ENCODE results near the gene NEK7. TPM values are rescaled to one million over a fixed set of nuclear protein-coding genes. Genes with fewer than 3 reads are reported as not detected.

The NEK7 gene
- total RNA-seq, 1 experiment from 2014 or later: 15.6 TPM

DNA sequence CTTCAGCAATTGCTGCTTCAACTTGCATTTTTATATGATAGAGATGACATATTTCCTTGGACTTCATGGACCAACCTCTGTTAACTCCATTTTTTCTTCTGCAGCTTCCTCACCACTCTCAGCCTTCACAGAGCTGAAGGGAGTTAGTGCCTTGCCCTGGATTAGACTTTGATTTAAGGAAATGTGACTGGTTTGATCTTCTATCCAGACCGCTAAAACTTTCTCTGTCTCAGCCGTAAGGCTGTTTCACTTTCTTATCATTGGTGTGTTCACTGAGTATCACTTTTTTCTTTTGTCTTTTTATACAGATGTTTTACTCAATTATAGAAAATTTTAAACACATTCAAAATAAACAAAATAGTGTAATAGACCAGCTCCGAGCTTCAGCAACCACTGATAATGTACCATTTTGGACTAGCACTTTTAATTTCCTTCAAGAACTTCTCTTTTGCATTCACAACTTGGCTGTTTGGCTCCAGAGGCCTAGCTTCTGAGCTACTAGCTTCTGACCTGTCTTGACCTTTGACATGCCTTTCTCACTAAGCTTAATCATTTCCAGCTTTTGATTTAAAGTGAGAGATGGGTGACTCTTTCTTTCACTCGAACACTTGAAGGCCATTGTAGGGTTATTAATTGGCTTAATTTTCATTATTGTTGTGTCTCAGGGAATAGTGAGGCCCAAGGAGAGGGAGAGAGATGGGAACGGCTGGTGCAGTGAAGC is 9.3 kb downstream of the NEK7 start:
- in situ Hi-C loops (cut with HindIII; ENCODE audit: low sequenced_read_pairs): no loop called here
- no peak for DNase-seq (ENCODE audit: low spot score)

DNA sequence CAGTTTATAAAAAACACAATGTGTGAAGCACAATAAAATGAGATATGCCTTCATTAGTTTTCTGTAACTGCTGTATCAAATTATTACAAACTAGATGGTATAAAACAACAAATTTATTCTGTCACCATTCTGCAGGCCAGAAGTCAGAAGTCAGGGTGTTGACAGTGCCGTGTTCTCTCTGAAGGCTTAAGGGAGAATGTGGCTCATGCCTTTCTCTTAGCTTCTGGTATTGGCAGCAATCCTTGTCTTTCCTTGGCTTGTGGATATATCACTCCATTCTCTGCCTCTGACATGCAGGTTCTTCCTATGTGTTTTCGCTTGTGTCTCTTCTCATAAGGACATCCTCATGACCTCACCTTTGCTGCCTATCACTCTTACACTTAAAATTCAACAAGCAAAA is 10.1 kb downstream of the NEK7 start:
- in situ Hi-C loops (cut with HindIII; ENCODE audit: low sequenced_read_pairs): no loop called here
- no peak for DNase-seq (ENCODE audit: low spot score)

DNA sequence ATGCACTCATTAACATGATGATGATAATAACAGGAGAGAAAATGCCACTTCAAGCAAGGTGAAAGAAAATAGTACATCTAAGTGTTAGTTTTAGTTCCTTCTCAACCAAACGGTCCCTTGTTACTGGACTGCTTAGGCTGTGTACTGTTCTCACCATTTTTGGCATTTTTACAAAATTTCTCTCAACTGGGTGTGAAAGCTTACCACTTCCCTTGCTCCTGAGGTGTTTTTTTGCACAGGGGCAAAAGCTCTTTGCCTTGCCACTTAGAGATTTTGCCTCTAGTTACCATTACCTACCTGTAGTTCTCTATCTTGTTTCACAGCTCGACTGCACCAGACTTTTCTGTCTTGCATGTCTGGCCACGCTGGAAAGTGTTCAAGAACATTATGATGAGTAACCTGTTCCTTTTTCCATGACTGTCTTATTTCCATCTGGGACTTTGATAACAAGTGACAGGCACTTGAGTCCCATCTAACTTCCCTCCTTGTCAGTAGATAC is 10.7 kb downstream of the NEK7 start:
- DNase-seq (ENCODE audit: low spot score): no peak
- in situ Hi-C loops (cut with HindIII; ENCODE audit: low sequenced_read_pairs): no loop called here

DNA sequence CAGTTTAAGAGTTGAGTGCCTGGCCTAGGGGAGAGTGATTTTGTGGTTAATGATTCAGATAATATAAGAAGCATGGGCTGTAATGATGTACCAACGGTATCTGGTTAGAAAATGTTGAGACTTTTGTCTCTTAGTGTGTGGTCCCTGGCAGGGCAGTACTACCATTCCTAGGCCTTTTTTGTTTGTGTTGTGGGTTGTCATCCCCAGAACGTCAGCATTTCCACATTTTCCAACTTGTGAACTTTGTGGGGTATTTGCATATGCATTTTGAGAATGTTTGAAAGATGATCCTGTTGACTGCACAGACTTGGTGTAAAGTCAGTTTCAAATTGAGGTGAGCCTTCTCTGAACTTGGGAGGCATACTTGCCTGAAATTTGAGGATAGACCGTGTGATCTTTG is 11.4 kb downstream of the NEK7 start:
- no peak for DNase-seq (ENCODE audit: low spot score)
- in situ Hi-C loops (cut with HindIII; ENCODE audit: low sequenced_read_pairs): no loop called here

DNA sequence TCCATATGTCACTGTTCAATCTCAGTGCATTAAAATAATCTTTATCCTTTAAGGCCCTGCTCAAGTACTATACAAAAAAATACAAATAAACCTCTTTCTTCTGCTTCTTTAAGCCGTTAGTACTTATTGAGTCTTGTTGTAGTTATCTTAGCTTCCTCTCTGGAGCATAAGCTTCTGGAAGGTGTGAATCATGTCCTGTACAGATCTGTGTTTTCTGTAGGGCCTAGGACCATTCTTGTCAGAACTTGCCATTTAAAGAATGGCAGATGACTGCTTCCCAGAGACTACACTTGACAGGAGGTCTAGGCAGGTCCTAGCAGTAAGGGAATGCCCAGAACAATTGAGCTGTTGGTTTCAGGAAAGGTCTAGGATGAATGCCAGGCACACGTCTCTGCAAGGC is 12.9 kb downstream of the NEK7 start:
- no peak for DNase-seq (ENCODE audit: low spot score)
- in situ Hi-C loops (cut with HindIII; ENCODE audit: low sequenced_read_pairs): no loop called here

DNA sequence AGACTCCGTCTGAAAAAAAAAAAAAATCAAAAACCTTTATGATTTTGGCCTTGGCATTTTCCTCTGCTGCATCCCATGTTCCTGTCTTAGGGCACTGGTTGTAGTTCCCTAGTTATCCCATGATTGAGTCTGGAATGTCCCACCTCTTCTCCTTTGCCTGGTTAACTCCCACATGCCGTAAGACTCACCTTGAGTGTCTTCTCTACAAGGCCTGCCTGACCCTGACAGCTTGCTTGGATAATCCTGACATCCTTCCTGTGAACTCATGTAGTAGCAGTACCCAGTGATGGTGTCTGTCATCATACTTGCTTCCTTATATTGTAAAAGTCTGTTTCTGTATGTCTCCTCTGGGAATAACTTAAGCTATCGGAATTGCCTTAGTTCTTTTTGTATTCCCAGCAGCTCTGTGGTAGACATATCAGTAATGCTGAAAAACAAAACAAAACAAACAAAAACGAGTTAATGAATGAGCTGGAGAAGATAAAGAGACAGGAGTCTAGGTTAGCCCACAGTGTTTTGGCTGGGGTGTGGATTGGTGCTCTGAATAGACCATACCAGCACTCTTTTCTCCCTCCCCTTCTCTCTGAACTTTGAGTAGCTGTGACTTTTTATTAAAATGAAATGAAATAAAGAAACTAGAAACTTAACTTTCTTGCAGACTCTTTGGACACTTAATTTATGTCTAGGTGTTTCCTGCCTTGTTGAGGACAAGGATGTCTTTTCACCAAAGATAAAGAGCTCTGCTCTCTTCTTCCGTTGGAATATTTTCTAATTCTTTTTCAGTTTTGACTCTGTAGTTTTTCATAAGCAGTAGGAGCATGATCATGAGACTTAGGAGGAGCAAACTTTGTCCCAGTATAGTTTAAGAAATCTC is 15.1 kb downstream of the NEK7 start:
- in situ Hi-C loops (cut with HindIII; ENCODE audit: low sequenced_read_pairs): no loop called here
- DNase-seq (ENCODE audit: low spot score): no peak

DNA sequence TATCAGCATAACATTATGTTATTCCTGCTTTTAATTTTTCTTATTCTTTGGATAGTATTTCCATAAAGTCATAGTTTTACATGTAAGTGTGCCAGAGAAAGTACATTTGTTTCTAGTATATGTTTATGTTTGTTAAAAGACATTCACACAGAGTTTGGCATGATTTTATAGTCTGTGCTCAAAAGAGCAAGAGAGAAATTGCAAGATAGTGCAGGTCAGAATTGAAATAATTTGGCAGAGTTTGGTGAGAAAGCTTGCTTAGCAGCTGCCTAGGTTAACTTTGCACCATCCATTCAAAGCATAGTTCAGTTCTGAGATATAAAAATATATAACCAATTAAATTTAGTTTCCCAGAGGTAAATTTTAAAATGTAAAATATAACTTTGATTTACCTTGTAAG is 17.0 kb downstream of the NEK7 start:
- no peak for DNase-seq (ENCODE audit: low spot score)
- in situ Hi-C loops (cut with HindIII; ENCODE audit: low sequenced_read_pairs): no loop called here

DNA sequence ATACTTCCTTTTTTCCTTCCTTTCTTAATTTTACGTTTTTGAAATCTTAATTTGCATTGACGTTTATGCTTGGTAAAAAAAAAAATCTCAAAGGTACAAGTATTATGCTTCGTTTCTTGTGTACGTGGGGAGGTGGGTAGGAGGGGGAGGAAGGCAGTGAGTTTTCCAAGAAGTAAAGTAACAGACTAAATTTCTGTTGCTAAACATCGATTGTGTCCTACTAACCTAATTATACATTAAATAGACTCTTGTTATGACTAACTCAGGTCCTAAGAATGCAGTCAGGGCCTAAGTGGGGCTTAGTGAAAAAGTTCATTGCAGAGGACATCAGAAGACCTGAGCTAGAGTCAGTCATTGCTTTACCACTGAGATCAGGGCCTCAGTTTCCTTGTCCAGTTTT is 17.5 kb downstream of the NEK7 start:
- no peak for DNase-seq (ENCODE audit: low spot score)
- in situ Hi-C loops (cut with HindIII; ENCODE audit: low sequenced_read_pairs): no loop called here

DNA sequence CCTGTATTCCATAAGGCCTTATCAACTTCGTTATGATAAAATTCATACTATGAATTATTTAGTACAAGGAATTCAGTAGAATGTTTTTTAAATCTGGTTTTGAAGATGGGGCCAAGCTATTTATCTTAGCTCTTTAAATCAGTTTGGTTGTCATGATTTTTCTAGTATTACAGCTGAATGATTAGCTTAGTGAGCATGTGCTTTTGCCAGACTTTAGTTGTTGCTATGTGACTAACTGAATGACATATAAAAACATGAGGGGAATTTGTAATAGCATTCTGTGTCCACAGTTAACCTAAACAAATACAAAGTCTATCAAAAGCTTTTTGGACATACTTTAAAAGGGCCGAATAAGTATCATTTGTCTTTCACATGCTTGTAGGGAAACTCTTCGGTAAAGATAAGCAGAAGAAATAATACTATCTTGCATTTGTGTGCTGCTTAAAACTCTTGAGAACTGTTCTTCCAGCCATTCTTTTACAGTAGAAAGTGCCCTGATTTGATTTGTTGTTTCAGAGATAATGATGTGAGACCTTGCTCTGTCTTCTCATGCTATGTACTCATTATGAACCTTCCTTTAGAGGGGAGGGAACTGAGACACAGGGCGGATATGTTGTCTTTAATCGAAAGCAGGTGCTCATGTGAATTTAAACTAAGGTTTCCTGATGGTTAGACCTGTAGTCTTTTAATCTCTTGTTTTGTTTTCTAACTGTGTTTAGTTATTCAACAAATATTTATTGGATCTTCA is 18.8 kb downstream of the NEK7 start:
- no peak for DNase-seq (ENCODE audit: low spot score)
- in situ Hi-C loops (cut with HindIII; ENCODE audit: low sequenced_read_pairs): no loop called here

DNA sequence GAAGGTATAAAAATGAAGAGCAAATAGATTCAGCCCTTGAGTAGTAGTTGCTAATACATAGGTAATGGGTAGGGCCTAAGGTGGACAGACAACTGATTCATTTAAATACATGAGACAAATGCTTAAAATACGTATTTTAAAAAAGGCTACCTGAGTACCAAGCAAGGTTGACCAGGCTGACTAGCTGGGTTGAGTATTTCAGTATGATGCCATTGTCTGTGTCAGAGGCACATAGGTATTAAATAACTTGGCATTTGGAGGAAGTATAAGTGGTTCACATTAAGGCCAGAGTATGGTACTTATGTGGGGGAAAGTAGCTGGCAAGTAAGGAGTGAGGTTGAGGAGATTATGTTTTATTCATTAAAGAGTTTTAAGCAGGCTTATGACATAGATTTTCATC is 19.4 kb downstream of the NEK7 start:
- in situ Hi-C loops (cut with HindIII; ENCODE audit: low sequenced_read_pairs): no loop called here
- DNase-seq (ENCODE audit: low spot score): no peak

DNA sequence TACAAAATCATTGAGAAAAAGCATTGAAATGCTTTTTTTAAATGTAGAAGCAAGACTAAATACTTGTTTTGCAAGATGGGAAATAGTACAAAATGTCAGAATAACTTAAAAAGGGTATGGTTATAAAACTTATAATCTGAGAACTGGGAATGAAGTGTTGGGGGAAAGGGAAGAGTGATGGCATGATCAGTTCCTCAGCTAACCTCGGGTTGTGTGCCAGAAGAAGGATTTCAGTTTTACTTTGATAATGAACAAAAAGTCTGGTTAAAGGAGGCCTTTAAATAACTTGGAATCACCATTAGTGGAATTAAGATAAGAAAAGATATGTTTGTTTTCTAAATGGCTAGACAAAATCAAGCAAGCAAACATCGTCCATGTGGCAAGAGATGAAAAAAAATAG is 20.7 kb downstream of the NEK7 start:
- in situ Hi-C loops (cut with HindIII; ENCODE audit: low sequenced_read_pairs): no loop called here
- no peak for DNase-seq (ENCODE audit: low spot score)

DNA sequence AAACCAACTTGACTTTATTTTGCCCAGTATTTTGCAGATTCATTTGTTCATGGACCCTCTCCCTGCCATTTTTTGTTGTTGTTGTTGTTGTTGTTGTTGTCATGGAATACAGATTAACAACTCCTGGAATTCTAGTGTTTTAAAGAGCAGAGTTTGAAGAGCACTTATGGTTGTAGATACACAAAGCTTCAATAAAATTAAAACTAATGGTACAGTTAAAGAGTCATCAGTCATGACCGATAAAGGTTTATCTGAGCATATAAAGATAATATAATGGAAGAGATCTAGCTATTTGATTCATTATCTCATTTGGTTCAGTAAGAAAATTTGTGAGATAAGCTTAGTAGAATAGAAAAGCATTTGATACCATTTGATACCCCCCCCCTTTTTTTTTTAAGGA is 21.8 kb downstream of the NEK7 start:
- DNase-seq (ENCODE audit: low spot score): no peak
- in situ Hi-C loops (cut with HindIII; ENCODE audit: low sequenced_read_pairs): no loop called here

DNA sequence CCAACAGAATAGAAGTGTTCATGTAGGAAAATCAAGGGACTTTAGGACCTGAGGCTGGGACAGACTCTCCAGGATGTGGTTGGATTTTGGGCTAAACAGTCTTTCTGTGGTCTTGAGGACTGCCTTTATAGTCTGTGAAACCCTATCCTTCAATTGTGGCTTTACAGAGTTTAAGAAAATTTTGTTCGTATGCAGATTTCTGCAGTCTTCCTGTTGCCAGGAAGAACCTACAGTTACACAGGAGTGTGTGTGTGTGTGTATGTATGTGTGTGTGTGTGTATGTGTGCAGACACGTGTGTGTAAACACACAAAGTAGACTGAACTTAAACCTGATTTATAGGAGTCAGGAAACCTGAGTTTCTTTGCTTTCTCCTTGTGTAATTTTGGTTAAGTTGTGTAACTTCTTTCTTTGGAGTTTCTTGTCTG is 22.8 kb downstream of the NEK7 start:
- DNase-seq (ENCODE audit: low spot score): no peak
- in situ Hi-C loops (cut with HindIII; ENCODE audit: low sequenced_read_pairs): no loop called here

DNA sequence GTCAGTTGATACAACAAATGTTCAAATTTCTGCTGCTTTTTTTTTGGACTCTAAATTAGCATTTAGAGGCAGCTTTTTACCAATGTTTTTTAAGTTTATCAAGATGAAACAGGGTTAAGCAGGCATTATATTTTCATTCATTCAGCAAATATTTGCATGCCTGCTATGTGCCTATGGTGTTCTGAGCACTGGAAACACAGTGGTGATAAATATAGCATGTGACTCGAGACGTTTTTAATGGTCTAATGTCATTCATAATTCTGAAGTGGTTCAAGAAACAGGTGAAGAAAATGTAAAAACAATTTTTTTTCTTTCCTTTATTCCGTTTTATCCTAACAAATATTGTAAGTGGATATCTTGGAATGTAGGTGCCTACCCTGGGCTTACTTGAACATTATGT is 26.8 kb downstream of the NEK7 start:
- no peak for DNase-seq (ENCODE audit: low spot score)
- in situ Hi-C loops (cut with HindIII; ENCODE audit: low sequenced_read_pairs): no loop called here

DNA sequence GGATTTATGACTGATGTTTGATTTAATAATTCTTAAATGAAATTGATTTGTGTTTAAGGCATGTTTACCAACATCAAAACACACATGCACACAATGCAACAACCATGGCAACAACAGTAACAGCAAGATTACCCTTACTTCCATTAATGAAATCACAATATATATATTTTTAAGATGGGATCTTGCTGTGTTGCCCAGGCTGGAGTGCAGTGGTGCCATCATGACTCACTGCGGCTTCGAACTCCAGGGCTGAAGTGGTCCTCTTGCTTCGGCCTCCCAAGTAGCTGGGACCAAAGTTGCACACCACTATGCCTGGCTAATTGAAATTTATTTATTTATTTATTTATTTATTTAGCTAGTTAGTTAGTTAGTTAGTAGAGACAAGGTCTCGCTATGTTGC is 27.7 kb downstream of the NEK7 start:
- in situ Hi-C loops (cut with HindIII; ENCODE audit: low sequenced_read_pairs): no loop called here
- DNase-seq (ENCODE audit: low spot score): no peak

DNA sequence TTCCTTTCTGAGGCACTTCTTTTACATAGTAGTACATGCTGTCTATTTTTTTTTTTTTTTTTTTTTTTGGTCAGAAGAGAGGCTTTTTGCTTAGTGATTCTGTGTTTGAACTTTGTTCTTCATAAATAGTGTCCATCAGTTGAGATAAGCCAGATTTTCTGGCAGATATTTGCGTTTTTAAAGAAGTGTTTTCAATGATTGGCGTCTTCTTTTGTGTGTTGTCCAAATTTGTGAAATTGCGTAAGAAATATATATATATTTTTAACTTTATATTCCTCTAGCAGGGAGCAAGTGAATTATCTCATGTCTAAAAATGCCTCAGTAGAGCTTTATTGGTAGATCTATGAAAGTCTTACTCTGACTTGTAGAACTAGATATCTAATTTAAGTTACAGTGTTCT is 28.3 kb downstream of the NEK7 start:
- no peak for DNase-seq (ENCODE audit: low spot score)
- in situ Hi-C loops (cut with HindIII; ENCODE audit: low sequenced_read_pairs): no loop called here

DNA sequence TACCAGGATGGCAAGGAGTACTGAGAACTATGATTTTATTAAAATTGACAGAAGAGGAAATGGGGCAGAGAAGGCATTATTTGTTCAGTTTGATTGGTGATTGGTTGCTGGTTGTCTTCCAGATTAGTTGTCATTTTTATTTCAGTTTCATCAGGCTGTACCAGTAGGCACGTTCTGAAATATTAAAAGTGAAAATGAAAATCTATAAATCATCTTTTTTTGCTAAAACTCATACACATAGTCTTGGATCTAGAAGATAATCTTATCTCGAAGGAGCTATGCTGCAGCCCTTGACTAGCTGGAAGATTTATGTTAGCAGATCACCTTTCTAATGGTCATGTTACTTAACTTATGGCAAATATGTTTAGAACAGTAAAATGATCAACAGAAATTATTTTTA is 29.0 kb downstream of the NEK7 start:
- in situ Hi-C loops (cut with HindIII; ENCODE audit: low sequenced_read_pairs): no loop called here
- no peak for DNase-seq (ENCODE audit: low spot score)

DNA sequence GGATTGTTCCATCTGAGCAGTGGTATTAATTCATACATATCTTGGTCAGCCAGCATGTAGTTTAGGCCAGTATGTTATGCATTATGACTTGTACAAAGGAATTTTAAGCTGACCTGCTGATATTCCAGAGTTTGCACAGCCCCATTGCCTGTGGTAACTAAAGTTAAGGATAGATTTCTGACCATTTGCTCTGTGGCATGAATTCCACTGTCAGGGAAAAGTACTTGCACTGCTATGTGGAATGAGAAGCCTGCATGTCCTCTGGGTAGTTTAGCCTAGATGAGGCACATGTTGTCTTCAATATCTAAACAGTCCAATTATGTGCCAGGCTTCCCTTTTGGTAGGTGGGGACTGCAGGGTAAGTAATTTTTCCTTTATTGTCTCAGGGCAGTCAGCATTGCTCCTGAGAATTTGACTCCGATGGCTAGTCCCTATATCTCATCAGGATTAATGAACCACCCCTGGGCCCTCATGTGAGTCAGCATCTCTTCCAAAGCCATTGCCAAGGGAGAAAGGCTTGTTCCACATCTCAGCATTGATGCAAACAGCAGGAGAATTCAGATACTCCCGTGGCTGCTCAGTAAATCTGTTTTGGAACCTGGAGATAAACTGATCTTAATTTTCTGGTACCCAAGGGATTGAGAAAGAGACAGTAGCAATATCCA is 30.2 kb downstream of the NEK7 start:
- DNase-seq (ENCODE audit: low spot score): no peak
- in situ Hi-C loops (cut with HindIII; ENCODE audit: low sequenced_read_pairs): no loop called here

DNA sequence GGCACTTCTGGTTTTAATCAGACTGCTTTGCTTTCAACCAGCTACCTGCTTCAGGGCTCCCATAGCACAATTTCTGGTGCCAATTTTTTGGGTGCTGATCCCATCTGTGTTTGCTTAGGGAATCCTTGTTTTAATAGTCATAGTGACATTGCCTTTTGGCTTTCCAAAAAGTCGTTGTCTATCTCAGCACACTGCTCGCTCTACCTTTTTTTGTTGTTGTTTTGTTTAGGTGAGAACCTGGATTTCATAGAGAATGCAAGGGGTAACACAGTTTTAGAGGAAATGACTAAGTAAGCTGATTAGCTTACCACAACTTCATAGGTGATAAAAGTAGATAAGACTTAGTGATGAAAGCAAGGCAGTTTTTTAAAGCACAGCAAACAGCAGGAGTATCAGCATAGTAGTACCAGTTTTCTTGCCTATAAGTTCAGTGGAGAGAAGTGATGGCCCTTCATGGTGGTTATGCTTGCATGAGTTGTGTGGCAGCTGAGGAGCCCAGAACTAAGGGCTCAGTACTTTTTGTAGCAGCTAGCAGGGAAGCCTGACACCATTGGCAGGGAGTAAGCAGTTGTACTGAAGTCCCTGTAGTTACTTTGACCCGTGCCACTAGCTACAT is 31.3 kb downstream of the NEK7 start:
- no peak for DNase-seq (ENCODE audit: low spot score)
- in situ Hi-C loops (cut with HindIII; ENCODE audit: low sequenced_read_pairs): no loop called here
